ENCODE measurements around the gene PASK.
"Not testable (repeated sequence)": the region's sequence is repeated elsewhere in the genome, so short reads cannot be mapped to it uniquely, and the experiment has no call there.

PASK gene

DNA sequence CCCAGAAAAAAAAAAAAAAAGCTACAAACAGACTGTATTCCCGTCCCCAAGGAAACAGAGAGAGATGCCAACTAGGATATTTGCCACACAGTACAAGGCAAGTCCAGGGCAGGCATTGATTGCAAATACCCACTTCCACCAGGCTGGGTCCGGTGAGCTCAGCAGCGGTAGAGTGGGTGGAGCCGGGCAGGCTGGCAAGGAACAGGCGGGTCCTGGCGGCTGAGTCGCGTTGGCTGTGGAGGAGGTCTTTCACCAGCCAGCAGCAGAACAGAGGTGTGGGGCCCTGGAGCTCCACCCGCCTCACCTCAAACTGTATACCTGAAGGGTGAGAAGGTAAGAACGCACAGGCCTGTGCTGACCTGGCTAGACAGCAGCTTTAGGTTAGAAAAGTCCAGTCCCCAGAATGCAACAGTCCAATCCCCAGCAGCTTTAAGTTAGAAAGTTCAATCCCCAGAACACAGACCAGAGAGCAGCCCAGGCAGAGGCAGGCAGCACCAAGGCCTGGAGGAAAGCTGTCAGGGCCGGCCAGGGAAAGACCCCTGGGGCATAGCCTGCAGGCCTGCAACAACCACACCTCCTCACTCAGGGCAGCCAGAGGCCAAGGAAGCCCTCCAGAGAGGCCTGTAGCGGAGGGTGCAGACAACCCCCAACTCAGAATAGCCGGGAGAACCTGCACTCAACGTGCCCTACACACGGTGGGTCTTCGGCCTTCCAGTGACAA lies 25.3 kb downstream of the PASK start:
- peak; percentile 53 for DNase-seq

DNA sequence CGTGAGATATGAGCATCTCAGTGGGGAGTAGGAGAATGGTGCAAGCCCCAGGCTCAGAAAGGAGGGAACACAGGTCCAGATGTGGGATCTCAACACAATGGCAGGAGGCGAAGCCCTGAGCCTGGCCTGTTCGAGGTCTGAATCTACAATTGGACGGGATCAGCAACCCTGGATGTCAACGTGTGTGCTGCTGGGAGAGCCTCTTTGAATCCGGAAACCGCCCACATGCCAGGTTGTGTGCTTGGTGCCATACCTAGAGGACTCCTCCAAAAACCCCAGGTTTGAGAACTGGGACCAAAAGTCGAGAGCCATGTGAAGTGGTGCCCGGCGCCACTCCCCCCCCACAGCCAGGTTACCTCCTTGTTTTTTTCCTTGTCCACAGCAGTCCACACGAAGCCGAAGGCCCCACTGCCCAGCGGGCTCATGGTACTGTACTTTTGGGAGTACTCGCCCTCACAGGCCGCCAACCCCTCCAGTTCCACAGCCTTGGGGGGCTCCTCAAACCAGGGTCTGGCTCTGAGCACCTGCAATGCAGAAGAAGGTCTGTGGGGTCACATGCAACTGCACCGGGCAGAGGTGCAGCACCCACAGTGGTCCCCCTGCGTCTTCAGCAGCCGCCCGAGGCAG lies 26.8 kb downstream of the PASK start:
- no peak for DNase-seq

- DNase-seq = no peak
Measured at GRCh38 chr2:241121008-241121407, 28.3 kb downstream of the PASK start.

- no peak for DNase-seq
Measured at GRCh38 chr2:241120440-241120839, 28.8 kb downstream of the PASK start.

- DNase-seq = no peak
Measured at GRCh38 chr2:241118737-241119505, 30.4 kb downstream of the PASK start.

DNA sequence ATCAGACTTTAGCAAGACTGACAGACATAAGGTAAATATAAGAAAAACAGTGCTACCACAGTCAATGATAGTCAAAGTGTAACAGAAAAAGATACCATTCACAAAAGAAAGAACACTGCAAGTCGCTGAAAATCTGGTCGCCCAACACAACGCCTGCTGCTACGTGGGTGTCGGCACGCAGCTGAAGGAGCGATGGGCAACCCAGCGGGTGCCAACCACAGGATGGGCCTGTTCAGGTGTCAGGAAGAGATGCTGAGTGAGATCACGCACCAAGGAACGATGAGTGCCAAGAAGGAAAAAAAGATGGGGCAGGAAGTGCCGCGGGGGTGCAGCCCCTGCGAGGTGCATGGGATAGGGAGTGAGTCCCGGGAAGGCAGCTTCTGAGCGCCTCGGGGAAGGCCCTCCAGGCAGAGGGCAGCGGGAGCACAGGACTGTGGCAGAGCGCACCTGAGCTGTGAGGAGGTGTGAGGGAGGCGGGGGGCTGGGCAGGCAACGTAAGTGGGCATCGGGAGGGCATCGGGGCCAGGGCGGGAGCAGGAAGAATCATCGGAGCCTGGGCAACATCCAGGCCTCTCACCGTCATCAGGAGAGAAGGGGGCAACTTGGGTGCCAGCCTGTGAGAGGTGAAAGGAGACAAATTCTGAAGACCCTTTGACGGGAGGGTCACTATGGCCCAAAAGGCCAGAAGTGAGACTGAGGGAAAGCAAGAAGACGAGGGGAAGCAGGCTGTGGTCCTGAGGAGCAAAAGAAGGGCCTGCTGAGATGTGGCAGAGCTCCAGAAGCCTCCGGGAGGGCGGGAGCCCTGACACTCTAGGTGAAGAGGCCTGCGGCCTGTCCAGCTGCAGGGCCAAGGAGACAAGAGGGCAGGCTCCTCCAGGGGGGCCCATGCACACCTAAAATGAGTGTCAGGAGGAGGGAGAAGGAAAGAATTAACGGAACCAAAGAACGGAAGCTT lies 32.4 kb downstream of the PASK start:
- DNase-seq = no peak

DNA sequence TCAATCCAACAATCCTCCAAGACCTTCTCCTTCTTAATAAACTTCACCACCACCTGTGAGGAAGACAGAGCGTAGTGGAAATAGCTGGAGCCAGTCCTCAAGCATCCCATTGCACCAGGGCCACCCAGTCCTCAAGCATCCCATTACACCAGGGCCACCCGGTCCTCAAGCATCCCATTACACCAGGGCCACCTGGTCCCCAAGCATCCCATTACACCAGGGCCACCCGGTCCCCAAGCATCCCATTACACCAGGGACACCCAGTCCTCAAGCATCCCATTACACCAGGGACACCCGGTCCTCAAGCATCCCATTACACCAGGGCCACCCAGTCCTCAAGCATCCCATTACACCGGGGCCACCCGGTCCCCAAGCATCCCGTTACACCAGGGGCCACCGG lies 33.9 kb downstream of the PASK start:
- no peak for DNase-seq

GRCh38 chr2:241114836-241115235 lies 34.4 kb downstream of the PASK start:
- no peak for DNase-seq

DNA sequence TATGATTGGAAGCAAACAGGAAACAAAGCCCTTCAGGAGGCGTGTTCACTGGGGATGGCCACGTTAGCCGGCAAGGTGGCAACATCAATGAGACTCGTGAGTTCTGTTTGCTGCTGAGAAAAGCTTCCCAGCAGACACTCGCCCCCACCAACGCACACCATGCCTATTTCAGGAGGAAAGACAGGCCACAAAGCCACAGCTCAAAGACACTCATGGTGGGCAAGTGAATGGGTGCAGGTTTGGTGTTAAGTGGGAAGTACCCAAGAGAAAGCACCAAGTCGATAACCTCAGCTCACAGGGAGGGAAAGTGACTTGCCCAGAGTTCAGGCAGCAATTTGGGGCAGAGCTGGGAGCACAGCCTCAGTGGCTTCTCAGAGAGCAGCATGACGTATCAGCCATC lies 36.7 kb downstream of the PASK start:
- DNase-seq = no peak

- DNase-seq = no peak
Measured at GRCh38 chr2:241112046-241112445, 37.2 kb downstream of the PASK start.

DNA sequence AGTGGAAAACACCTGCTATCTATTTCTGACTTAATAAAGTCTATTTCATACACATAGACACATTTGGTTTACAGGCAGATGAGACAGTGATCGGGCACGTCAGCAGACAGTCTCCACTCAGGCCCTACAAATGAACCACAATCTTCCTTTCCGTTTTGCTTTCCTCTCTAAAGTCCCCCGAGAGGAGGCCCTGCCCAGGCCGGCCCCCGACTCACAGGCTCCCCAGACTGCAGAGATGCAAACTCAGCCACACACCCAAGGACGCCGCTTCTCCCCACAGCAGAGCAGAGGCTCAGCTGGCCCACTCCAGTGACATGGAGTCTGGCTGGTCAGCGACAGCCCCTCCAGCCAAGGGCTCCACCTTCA lies 37.8 kb downstream of the PASK start:
- DNase-seq = no peak

DNA sequence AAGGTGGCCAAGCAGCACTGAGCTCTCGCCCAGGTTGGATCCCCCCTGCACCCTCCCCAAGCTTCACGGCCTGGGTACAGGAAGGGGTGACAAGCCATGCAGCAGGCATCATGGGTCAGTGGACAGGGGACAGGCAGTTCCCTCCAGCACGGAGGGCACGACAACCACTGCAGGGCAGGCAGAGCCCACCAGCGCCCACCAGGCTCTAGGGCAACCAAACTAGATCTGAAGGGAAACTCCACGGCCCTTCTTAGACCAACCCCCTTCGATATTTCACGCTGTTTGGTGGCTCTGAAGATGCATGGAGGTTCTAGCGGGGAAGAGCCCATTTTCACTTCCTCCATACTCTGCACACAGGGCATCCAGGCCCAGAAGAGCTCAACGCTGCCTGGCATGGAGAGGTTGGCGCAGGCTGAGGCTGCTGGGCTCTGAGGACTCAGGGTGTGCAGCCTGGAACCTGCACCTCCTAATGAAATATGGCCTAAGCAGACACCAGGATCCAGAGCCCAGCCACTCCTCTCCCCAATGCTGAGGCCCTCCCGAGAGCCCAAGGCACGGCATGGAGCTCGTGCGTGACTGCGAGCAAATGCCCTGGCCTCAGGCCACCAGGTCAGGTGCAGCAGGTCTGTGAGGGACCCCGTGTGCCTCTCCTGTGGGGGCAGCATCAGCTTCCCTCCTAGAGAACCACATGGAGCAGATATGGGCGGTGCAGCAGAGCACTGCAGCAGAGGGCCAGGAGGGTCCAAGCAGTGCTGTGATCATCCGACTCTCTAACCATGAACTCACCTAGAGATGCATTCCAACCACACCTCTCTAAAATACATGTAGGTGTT lies 38.4 kb downstream of the PASK start:
- DNase-seq = no peak

DNA sequence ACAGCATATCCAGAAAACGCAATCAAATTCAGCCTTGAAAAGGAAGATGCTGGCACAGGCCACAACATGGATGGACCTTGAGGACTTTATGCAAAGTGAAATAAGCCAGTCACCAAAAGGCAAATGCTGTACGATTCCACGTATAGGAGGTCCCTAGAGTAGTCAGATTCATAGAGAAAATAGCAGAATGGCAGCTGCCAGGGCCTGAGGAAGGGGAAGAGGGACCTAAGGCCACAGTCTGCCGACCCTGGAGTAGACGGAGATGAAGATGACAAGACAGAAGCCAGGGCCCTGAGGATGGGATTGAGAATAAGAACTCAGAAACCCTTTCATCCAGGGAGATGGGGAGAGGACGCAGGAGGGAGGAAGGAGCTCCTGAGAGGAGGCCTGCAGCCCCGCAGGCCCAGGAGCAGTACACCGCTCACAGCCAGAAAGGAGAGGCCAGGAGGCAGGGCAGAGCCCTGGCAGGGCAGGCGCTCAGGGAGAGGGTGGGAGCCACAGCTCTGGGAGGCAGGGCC lies 39.1 kb downstream of the PASK start:
- no peak for DNase-seq

DNA sequence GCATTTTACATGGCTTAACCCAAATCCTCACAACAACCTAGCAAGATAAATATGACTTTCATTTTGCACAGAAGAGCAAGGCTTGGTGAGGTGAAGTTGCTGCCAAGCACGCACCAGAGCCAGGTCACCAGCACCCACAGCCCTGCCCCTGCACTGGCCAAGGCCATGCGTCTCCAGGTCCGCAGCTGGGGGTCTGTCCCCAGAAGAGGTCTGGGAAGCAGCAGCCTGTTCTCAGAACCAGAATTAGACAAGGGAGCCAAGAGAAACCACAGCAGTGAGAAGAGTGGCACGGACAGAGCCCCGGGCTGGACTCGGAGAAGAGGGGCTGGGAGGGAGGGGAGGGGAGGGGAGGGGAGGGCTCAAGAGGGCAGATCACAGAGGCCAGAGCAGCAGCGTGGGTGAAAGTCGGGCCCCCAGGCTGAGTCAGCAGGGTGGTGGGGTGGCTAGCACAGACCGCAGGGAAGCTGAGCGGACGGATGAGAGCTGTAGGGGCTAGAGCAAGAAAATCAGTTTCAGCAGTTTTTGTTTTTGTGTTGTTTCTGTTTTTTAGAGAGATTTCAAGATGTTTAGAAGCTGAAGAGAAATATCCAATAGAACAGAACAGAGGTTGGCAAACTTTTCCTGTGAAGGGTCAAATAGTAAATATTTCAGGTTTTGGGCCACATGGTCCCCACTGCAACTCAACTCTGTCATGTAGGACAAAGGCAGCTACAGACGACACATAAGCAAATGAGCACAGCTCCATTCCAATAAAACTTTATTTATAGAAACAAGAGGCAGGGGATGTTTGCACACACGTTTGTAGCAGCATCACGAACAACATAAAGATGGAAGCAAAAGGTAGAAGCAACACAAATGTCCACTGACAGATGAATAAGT lies 39.8 kb downstream of the PASK start:
- no peak for DNase-seq

DNA sequence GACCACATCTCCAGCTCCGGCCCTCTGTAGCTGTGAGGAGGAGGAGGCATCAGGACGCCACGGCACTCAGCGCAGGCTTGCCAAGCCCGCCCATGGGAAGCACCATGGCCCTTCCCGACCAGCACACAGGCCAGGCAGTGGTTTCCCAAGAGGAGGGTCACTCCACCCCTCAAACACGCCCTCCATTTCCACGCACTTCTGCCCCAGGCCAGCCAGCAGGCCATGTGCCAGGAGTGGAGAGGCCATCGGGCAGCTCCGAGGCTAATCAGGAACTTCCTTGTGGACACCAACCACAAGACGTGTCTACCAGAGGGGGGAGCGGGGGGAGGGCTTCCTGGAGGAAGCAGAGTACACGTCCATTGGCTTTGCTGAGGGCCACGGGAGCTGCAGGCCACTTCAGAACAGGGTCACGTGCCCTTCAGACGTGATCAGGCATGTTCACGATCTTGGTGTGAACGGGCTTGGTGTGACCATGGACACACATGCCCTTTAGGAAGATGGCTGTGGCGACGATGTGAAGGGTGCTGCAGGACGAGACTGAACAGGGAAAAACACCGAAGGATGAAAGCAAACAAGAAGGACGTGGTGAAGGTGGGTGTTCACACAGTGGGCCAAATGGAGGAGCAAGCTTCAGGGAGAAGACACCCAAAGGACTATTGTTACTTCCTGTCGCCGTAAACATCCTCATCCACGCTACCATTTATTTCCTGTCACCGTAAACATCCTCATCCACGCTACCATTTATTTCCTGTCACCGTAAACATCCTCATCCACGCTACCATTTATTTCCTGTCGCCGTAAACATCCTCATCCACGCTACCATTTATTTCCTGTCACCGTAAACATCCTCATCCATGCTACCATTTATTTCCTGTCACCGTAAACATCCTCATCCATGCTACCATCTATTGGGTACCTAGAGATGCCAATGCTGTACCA lies 40.7 kb downstream of the PASK start:
- DNase-seq = no peak

- DNase-seq = no peak
Measured at GRCh38 chr2:241107031-241107783, 42.1 kb downstream of the PASK start.

DNA sequence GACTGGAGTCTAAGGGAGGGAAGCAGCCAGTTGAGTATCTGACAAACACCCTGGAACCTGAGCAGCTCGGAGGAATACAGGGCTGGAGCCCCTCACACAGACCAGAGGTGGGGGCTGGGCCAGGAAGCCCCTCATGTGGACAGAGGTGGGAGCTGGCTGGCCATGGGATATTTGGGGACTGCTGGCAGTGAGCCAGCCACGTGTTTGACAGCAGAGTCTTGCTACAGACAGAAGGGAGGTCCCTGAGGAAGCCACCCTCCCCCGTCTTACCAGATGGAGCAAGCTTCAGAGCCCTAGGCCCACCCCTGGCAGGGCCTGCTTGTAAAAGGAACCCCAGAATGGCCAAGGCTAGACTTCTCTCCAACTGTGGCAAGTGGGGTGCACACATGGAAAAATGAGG lies 43.6 kb downstream of the PASK start:
- DNase-seq = no peak

GRCh38 chr2:241104611-241105010 lies 44.7 kb downstream of the PASK start:
- not testable (repeated sequence) for DNase-seq

- no peak for DNase-seq
Measured at GRCh38 chr2:241103176-241103595, 46.1 kb downstream of the PASK start.

Measured in activated CD4-positive, alpha-beta T cell treated with anti-CD3 and anti-CD28 coated beads, Interleukin-2, amount 50 U/mL, for 1 hour (primary cell).